Skin of body (tissue), 2 donors: ENCODE results near the gene VPS13C. TPM values are rescaled to one million over a fixed set of nuclear protein-coding genes. Genes with fewer than 3 reads are reported as not detected.

Source experiments
- DNase-seq: peaks from one replicate; lab custom pipeline; 2025; lab: John Stamatoyannopoulos, UW
- total RNA-seq: library from RNA; depleted of rRNA; stranded (reverse); fragments of >200 nt; gene quantifications from one replicate; pipeline ENCODE4 v1.2.3, GENCODE V29; 2014

The VPS13C gene
- total RNA-seq, 1 donor from 2014 or later: 81.8 TPM

- no peak for DNase-seq
Measured at GRCh38 chr15:61861962-61862361, 198.3 kb downstream of the VPS13C start.

DNA sequence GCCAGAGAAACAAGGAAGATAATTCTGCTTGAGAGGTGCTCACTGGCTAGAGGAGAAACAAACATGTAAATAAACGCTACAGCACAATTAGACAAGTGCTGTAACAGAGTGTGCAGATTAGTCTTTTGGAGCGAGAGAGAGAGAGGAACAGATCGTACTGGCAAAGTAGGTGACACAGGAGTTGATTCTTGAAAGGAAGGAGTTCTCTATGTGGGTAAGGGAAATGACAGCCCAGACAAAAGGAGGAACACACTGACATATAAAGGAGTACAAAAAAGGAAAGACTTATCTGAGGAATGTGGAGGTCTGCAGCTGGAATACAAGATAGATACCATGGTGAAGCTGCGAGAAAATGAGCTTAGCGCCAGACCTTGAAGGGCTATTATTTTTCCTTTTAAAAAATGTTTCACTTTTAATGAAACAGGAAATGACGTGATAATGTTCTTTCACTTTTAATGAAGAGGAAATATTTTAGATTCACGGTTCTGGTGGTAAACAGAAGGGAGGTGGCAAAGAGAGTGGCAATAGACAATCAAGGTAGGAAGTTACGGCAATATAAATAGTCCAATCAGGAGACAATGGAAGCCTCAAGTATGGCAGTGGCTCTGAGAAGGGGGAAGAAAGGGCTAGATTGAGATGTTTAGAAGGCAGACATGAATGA, 202.9 kb downstream of the VPS13C start:
- DNase-seq: no peak

GRCh38 chr15:61856295-61856694, 204.0 kb downstream of the VPS13C start:
- no peak for DNase-seq

- DNase-seq: no peak
Measured at GRCh38 chr15:61853195-61853594, 207.1 kb downstream of the VPS13C start.

DNA sequence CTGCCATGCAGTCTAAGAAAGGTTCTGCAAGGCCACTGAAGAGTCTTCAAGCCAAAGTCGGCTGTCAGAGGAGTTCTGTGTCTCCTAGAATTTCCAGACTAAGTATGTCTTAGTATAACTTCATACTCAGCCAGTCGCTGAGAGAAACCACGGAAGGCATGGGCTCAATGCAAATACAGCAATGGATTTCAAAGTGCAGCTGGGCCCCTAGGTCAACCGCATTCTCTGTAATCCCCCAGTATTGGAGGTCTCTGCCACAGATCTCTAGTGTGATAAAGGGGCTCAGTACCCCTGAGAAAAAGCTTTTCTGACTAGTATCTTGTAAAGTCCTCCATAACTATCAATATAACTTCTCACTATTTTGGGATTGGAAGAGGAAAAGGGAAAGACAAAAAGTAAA, 208.3 kb downstream of the VPS13C start:
- no peak for DNase-seq

DNA sequence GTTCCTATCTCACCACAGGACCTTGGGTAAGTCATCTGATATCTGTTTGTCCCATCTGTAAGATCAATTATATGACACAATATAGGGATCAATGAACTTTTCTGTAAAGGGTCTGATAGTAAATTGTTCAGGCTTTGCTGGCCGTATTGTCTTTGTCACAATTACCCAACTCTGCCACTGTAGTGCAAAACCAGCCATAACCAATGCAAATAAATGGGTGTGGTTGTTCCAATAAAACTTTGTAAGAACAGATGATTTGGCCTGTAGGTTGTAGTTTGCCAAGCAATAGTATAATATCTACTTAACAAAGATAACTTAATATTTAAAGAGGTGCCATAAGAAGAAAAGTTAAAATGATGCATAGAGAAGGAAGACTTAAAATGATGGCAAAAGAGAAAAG, 210.8 kb downstream of the VPS13C start:
- DNase-seq: no peak

DNA sequence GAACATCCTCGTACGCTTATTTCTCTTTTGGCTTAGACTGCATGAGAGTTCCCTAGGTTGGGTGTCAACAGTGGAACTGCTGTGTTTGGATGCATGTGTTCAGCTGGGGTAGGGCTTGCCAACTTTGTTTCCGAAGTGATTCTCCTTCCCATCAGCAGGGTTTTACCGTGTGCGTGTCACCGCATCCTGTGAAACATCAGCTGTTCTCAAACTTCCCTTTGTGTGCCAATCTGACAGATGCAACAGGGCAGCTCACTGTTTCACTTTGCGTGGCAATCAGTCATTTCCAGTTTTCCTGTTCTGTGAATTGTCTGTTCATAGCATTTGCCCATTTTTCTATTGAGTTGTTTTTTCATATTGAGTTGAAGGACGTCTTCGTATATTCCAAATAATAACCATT, 218.8 kb downstream of the VPS13C start:
- DNase-seq: no peak

GRCh38 chr15:61840090-61840489, 220.2 kb downstream of the VPS13C start:
- no peak for DNase-seq

- DNase-seq: no peak
Measured at GRCh38 chr15:61839546-61839945, 220.7 kb downstream of the VPS13C start.

GRCh38 chr15:61835496-61836106, 224.6 kb downstream of the VPS13C start:
- peak; percentile 35 for DNase-seq

DNA sequence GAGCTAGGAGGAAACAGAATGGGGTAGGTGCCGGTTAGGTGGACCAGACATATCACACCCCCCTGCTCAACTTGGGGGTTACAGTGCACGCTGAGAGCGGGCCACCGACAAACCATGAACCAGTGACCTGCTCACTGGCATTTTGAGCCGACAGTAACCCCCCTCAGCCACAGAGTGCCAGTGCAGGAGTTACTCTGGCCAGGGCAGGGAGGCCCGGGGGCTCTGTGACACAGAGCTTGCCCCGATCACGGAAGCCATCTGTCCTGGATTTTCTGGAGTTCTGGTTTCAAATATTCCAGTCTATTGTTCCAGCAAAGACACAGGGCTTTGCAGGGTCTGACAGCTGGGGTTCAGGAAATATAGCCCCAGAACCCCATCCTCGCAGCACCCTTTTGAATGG, 225.2 kb downstream of the VPS13C start:
- DNase-seq: no peak

GRCh38 chr15:61834076-61834697, 226.1 kb downstream of the VPS13C start:
- peak; percentile 64 for DNase-seq

DNA sequence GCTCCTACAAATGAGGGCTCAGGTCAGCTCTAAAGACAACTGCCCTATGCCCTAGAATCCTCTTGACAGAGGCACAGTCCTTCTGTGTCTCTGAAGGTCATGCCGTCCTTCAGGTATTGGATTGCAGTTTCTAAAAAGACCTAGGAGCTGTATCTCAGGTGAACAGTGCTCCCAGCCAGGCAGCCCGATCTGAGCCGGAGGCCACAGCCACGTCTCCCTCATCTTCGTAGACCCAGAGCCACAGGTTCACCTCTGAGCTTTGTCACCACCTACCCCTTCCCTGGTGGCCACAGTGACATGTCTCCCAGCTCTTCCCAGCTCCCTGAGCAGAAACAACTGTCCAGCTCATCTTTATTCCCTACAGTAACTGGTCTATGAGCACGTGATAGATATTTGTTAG, 228.0 kb downstream of the VPS13C start:
- no peak for DNase-seq

DNA sequence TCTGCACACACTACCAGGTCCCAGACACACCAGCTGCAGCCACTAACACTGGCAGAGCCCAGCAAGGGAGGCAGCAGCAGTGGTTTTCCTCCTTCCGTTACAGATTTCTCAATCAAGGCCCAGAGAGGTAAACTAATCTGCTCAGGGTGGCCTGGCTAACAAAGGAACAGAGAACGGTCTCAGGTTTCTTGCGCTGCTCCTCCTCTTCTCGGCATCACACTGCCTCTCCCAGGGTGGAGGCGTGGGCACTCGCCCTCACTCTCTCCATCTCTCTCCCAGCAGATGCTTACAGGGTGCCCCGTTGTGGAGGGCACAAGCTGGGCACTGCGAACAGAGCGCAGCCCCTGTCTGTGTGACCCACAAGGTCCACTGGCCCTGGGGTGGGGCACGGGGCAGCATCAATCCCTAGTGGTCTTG, 228.7 kb downstream of the VPS13C start:
- DNase-seq: no peak

GRCh38 chr15:61830536-61831330, 229.5 kb downstream of the VPS13C start:
- DNase-seq: no peak

GRCh38 chr15:61829514-61829889, 230.7 kb downstream of the VPS13C start:
- no peak for DNase-seq

DNA sequence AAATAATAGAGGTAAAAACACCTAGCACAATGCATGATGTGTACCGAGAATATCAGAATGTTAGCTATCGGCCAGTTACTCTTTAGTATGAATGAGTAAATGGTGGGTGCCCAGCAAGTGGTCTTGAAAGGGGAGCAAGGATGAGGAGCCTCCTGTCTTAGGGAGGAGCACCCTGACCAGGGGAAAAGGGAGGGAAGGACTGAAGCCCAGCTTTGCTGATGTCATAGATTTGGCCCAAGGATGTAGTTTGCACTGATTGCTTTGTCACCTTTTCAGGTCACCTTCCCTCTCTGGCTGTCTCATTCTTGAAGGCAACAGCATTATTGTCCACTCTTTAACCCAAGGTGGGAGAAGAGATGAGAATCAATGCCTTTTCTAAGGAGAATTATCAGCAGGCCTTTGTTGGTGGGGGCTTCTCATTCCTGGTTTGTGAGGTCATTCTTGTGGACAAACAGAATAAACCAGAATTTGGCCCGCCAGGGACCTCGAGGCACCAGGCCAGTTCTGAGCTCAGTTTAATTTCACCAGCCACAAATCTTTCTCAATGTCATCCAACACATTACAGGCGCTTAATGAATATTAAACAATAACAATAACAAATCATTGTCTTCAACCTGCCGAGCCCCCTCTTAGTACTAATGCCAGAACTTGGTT, 231.3 kb downstream of the VPS13C start:
- no peak for DNase-seq

DNA sequence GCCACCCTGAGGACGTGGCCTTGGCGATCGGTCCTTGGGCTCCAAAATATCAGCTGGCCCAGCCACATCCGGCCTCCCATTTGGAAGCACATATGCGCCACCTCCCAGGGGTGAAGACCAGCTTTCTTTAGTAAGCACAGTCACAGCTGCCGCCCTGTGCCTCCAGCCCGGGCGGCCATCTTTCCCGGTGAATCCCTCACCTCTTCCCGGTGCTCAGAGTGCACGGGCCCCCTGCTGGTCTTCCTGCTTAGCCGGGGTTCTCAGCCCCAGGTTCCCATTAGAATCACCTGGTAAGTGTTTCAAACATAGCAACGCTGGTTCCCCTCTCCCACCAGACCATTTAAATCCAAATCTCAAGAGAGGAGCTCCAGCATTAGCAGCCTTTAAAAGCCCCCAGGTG, 232.2 kb downstream of the VPS13C start:
- DNase-seq: no peak

- no peak for DNase-seq
Measured at GRCh38 chr15:61827131-61827530, 233.1 kb downstream of the VPS13C start.

GRCh38 chr15:61824291-61824690, 236.0 kb downstream of the VPS13C start:
- no peak for DNase-seq

GRCh38 chr15:61822511-61822910, 237.7 kb downstream of the VPS13C start:
- no peak for DNase-seq

- DNase-seq: no peak
Measured at GRCh38 chr15:61820951-61821350, 239.3 kb downstream of the VPS13C start.
